ENCODE data around the gene VEGFB. TPM values are rescaled to one million over a fixed set of nuclear protein-coding genes. Genes with fewer than 3 reads are reported as not detected.

The VEGFB gene
- total RNA-seq, 4 donors from 2014 or later: 92.3 to 144 (median 108) TPM

GRCh38 chr11:64247729-64248531 is 13.5 kb downstream of the VEGFB start:
- 40% methylated on average over 25 of the region's 31 CpGs for WGBS
- intact Hi-C loops (cut with DNase I): no loop called here
- Histone ChIP-seq H3K4me3 (peak overlapping the region; percentile 65 to 86 (median 72)), H3K9me3 (no peaks in the 10 kb centered on the region), H3K27ac (replicated peaks in 1 of 4) (peak overlapping the region; percentile 85 to 95 (median 86)), H3K36me3 (peaks cover 7 to 16% (median 15%) of the 10 kb centered on the region in 4 donors), H3K4me1 (peaks cover 42 to 75% (median 62%) of the 10 kb centered on the region in 4 donors), H3K27me3 (no peaks in the 10 kb centered on the region)
- no peak for DNase-seq (ENCODE audit: extremely low spot score)
- TF ChIP-seq CTCF (IDR thresholded peaks at IDR 0.05): peak in 1 of 3 experiments; percentile 1
- TF ChIP-seq EP300 (IDR thresholded peaks at IDR 0.05): no peak
- TF ChIP-seq POLR2A (IDR thresholded peaks at IDR 0.05; ENCODE audit: low read depth): no peak
- no peak for TF ChIP-seq POLR2AphosphoS5 (IDR thresholded peaks at IDR 0.05)

GRCh38 chr11:64248578-64248977 is 14.2 kb downstream of the VEGFB start:
- H3K36me3 ChIP-seq: peaks cover 6 to 9% (median 8%) of the 10 kb centered on the region in 4 donors
- peaks cover 45 to 75% (median 63%) of the 10 kb centered on the region in 4 donors for H3K4me1 ChIP-seq
- H3K27ac ChIP-seq (replicated peaks in 1 of 4): no peak overlapping the region
- no peak for DNase-seq (ENCODE audit: extremely low spot score)
- intact Hi-C loops (cut with DNase I): no loop called here
- no peak overlapping the region for H3K4me3 ChIP-seq
- no peaks in the 10 kb centered on the region for H3K9me3 ChIP-seq
- no peaks in the 10 kb centered on the region for H3K27me3 ChIP-seq
- TF ChIP-seq POLR2A (IDR thresholded peaks at IDR 0.05; ENCODE audit: low read depth) (no peak), EP300 (IDR thresholded peaks at IDR 0.05) (no peak), CTCF (IDR thresholded peaks at IDR 0.05) (no peak), POLR2AphosphoS5 (IDR thresholded peaks at IDR 0.05) (no peak)
- WGBS: no CpG with 5 or more reads among the region's 7 CpGs

GRCh38 chr11:64249038-64249437 is 14.7 kb downstream of the VEGFB start:
- H3K9me3 ChIP-seq: no peaks in the 10 kb centered on the region
- WGBS: 87% methylated on average over 4 of the region's 4 CpGs

GRCh38 chr11:64249563-64250414 is 15.4 kb downstream of the VEGFB start:
- no peaks in the 10 kb centered on the region for H3K27me3 ChIP-seq
- peaks cover 0 to 7% (median 6%) of the 10 kb centered on the region in 4 donors for H3K36me3 ChIP-seq
- H3K4me3 ChIP-seq: no peak overlapping the region
- 89% methylated on average over 8 of the region's 8 CpGs for WGBS
- peaks cover 48 to 72% (median 65%) of the 10 kb centered on the region in 4 donors for H3K4me1 ChIP-seq
- no peak for TF ChIP-seq POLR2A (IDR thresholded peaks at IDR 0.05; ENCODE audit: low read depth)
- no peak for TF ChIP-seq CTCF (IDR thresholded peaks at IDR 0.05)
- TF ChIP-seq POLR2AphosphoS5 (IDR thresholded peaks at IDR 0.05): no peak
- no peak for TF ChIP-seq EP300 (IDR thresholded peaks at IDR 0.05)
- H3K27ac ChIP-seq (replicated peaks in 1 of 4): no peak overlapping the region
- intact Hi-C loops (cut with DNase I): no loop called here
- H3K9me3 ChIP-seq: no peaks in the 10 kb centered on the region
- DNase-seq (ENCODE audit: extremely low spot score): no peak

More at GRCh38 chr11:64249038-64249437, 14.7 kb downstream of the VEGFB start:
- Histone ChIP-seq H3K27me3 (no peaks in the 10 kb centered on the region), H3K4me3 (no peak overlapping the region), H3K27ac (replicated peaks in 1 of 4) (no peak overlapping the region), H3K36me3 (peaks cover 2 to 5% (median 4%) of the 10 kb centered on the region in 4 donors), H3K4me1 (peaks cover 49 to 75% (median 67%) of the 10 kb centered on the region in 4 donors)
- no peak for DNase-seq (ENCODE audit: extremely low spot score)
- TF ChIP-seq POLR2A (IDR thresholded peaks at IDR 0.05; ENCODE audit: low read depth): no peak
- TF ChIP-seq POLR2AphosphoS5 (IDR thresholded peaks at IDR 0.05): no peak
- TF ChIP-seq EP300 (IDR thresholded peaks at IDR 0.05): no peak
- no peak for TF ChIP-seq CTCF (IDR thresholded peaks at IDR 0.05)
- intact Hi-C loops (cut with DNase I): no loop called here
